NCI-H1694 treated with DMSO at 0.1 percent for 48 hours (cell line): ENCODE measurements around the gene PDSS2.
"Not testable (repeated sequence)": the region's sequence is repeated elsewhere in the genome, so short reads cannot be mapped to it uniquely, and the experiment has no call there.

Source experiments
- DNase-seq: peaks from one replicate; lab custom pipeline; 2025; lab: John Stamatoyannopoulos, UW

The PDSS2 gene

GRCh38 chr6:107416145-107416544 is 43.2 kb downstream of the PDSS2 start:
- no peak for DNase-seq

- no peak for DNase-seq
Measured at GRCh38 chr6:107413966-107414645, 45.3 kb downstream of the PDSS2 start.

DNA sequence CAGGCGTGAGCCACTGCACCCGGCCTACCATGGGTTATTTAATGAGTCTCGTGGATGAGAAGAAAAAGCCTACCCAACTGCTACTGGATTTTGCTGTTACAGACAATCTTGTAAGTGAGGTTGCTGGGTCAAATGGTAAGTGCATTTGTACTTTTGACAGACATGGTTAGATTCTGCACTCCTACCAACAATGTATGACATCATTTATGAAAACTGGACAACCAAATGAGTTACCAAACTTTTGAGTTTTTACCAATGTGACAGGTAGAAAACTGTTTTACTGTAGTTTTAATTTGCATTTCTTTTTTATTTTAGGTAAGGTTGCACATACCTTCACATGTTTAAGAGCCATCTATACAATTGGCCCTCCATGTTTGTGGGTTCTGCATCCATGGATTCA is 48.2 kb downstream of the PDSS2 start:
- no peak for DNase-seq

GRCh38 chr6:107409942-107410341 is 49.4 kb downstream of the PDSS2 start:
- DNase-seq, result no peak

DNA sequence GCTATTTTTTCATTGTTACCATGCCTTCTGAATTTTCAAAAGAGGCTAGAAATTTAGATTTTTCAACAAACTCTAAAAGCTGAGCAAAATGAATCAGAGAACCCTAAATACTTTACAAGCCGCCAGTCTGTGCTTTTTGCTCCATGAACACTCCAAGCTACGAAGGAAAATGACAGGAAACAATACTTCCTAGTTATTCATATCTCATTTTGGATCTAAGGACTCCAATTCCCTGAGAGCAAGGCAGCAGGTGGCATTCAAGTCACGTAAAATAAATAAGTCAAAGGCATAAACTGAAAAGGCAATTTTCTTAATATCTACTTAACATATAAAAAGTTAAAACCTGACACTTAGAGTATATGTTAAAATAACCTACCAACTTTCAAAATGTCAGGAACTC is 50.6 kb downstream of the PDSS2 start:
- no peak for DNase-seq

GRCh38 chr6:107405002-107405401 is 54.4 kb downstream of the PDSS2 start:
- DNase-seq, result no peak

- DNase-seq, result no peak
Measured at GRCh38 chr6:107402533-107402932, 56.8 kb downstream of the PDSS2 start.

GRCh38 chr6:107401573-107401972 is 57.8 kb downstream of the PDSS2 start:
- DNase-seq, result no peak

DNA sequence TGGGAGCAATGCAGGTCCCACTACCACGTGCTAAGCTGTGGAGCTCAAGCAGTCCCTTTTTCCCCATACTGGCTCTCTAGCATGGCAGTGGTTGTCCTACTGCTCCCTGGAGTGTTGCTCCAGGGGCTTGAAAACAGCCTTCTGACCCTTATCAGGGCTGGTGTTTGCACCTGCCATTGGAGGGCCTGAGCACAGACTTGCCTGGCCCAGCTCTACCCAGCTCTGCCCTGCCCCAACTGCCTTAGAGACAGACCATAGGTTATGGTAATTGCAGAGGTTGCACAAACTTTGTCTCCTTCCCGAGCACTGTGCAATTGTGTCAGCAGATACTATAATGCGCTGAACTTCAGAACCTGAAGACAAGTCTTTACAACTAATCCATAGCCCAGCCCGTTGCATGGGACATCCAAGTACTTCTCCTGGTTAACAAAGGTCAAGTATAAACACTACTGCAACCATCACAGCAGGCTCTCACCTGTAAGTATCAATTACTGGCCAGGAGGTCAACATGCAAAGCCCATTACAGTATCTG is 58.7 kb downstream of the PDSS2 start:
- no peak for DNase-seq

- no peak for DNase-seq
Measured at GRCh38 chr6:107399935-107400334, 59.4 kb downstream of the PDSS2 start.

DNA sequence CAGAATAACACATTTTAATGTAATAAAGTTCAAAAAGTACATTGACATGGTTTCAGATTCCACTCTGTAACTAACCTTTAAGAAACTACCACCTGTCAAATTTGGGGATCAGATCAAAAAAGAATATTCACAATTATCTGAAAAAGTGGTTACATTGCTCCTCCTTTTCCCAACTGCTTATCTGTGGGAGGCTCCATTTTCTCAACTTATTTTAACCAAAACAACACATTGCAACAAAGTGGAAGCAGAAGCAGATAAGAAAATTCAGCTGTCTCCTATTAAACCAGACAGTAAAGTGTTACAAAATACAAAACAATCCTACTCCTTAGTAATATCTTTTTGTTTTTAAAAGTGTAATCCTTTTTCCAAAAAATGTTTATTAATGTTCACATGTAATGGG is 61.4 kb downstream of the PDSS2 start:
- DNase-seq, result no peak

- no peak for DNase-seq
Measured at GRCh38 chr6:107396211-107396610, 63.2 kb downstream of the PDSS2 start.

- no peak for DNase-seq
Measured at GRCh38 chr6:107392069-107392468, 67.3 kb downstream of the PDSS2 start.

- DNase-seq, result no peak
Measured at GRCh38 chr6:107390685-107391435, 68.5 kb downstream of the PDSS2 start.

- no peak for DNase-seq
Measured at GRCh38 chr6:107390056-107390455, 69.3 kb downstream of the PDSS2 start.

- DNase-seq, result no peak
Measured at GRCh38 chr6:107386904-107387303, 72.5 kb downstream of the PDSS2 start.

GRCh38 chr6:107386340-107386739 is 73.0 kb downstream of the PDSS2 start:
- no peak for DNase-seq

DNA sequence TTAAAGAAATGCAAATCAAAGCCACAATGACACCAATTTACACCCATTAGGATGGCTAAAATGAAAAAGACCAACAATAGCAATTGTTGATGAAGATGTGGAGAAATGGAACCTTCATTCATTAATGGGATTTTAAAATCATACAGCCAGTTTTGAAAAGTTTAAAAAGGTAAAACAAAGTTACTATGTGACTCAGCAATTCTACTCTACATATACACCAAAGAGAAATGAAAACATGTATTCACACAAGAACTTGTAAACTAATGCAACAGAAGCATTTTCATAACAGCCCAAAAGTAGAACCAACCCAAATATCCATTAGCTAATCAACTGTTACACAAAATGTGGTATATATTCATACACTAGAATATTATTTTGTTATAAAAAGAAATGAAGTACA is 75.7 kb downstream of the PDSS2 start:
- no peak for DNase-seq

- no peak for DNase-seq
Measured at GRCh38 chr6:107374264-107374663, 85.1 kb downstream of the PDSS2 start.

DNA sequence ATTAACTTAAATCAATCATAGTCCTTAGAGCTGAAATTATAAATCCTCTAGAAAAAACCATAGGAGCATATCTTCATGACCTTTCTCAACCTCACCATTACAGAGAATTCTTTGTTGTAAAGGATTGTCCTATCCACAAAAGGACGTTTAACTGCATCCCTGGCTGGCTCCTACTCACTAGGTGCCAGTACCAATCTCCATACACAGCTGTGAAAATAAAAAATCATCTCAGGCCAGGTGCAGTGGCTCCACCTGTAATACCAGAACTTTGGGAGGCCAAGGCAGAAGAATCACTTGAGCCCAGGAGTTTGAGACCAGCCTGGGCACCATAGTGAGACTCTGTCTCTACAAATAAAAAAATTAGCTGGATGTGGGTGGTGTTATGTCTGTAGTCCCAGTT is 89.9 kb downstream of the PDSS2 start:
- DNase-seq, result no peak

- DNase-seq, result no peak
Measured at GRCh38 chr6:107368471-107368870, 90.9 kb downstream of the PDSS2 start.

GRCh38 chr6:107364173-107364572 is 95.2 kb downstream of the PDSS2 start:
- DNase-seq, result not testable (repeated sequence)
